GM15510 (cell line): ENCODE data around the gene CMTM7.

Experiments used
- POLR2A ChIP-seq: IDR thresholded peaks from 3 replicates; pipeline ENCODE4 v1.6.1; 2011; ENCODE audit warnings: borderline replicate concordance; ENCODE audit not compliant: insufficient read length; ENCODE audit errors: extremely low read depth

Gene CMTM7

GRCh38 chr3:32502118-32502945, 110.7 kb downstream of the CMTM7 start, which contains the start of gene CMTM6:
Gene CMTM6 (minus strand): TSS chr3:32502852. CDS start chr3:32502745, 107 bp downstream.
- TF ChIP-seq POLR2A = peak; percentile 86

GRCh38 chr3:32502946-32503286, 111.3 kb downstream of the CMTM7 start:
- no peak for TF ChIP-seq POLR2A
